HG03378 (cell line): ENCODE results near the gene ATM.
"Not testable (repeated sequence)": the region's sequence is repeated elsewhere in the genome, so short reads cannot be mapped to it uniquely, and the experiment has no call there.

Experiments
- ATAC-seq: cut with Tn5 transposase; IDR thresholded peaks from one replicate; pipeline ENCODE4 v1.9.1; 2021; ENCODE audit warnings: mild to moderate bottlenecking, moderate library complexity; ENCODE audit not compliant: unreplicated experiment

The ATM gene

DNA sequence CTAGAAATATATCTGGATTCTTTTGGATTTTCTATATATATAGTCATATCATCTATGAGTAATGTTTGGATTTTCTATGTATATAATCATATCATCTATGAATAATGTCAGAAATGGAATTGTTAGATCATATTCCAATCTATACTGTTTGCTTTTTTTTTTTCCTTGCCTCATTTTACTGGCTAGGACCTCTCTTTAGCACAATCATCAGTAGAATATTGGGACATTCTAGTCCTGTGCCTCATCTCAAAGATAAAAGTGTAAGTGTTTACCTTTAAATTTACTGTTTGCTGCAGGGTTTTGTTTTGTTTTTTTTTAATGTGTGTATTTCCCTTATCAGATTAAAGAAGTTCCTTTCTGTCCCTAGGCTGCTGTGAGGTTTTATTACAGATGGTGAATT, 147.4 kb downstream of the ATM start:
- no peak for ATAC-seq

DNA sequence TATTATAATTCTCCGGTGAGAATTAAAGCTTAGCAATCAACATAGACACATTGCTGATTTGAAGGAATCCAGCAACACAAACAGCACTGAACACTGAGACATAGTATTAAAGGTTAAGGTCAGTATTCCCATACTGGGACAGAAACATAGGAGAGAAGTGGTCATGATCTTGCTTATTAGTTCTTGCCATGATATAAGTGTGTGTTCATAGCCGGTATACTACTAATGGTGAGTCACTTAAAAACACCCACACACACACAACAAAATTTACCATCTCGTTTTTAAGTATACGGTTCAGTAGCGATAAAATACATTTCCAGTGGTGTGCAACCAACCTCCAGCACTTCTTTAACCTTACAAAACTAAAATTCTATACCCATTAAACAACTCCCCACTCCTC, 148.1 kb downstream of the ATM start:
- ATAC-seq, result no peak

- not testable (repeated sequence) for ATAC-seq
These were observed 150.6 kb downstream of the ATM start for GRCh38 chr11:108373505-108373904.

DNA sequence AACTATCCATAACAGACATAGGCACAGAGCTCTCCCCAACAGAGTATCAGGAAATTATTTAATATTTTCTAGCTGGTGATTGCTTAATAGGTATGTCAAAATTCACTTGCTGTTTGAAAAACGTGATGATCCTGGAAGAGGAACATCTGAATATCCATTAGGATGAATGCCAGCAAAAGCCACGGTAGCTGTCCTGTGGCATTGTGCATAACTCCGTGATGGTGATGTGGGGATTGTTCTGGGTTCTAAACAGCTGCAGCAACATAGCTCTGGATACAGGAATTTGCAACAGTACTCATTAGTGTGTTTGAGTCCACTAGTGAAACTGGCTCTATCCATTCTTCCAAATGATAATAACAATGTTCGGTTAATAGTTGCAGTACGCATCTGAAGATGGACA, 165.7 kb downstream of the ATM start:
- no peak for ATAC-seq

DNA sequence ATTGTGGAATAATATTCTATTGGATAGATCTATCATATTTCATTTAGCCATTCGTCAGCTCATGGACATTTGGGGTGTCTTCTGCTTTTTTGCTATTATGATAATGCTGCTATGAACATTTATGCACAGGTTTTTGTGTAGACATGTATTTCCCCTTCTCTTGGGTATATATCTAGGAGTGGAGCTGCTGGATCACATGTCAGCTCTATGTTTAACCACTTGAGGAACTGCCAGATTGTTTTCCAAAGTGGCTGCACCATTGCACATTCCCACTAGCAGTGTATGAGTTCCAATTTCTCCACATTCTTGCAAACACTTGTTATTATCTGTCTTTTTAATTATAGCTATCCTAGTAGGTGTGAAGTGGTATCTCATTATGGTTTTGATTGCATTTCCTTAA, 169.5 kb downstream of the ATM start:
- no peak for ATAC-seq

GRCh38 chr11:108393046-108393445, 170.2 kb downstream of the ATM start:
- ATAC-seq, result no peak

DNA sequence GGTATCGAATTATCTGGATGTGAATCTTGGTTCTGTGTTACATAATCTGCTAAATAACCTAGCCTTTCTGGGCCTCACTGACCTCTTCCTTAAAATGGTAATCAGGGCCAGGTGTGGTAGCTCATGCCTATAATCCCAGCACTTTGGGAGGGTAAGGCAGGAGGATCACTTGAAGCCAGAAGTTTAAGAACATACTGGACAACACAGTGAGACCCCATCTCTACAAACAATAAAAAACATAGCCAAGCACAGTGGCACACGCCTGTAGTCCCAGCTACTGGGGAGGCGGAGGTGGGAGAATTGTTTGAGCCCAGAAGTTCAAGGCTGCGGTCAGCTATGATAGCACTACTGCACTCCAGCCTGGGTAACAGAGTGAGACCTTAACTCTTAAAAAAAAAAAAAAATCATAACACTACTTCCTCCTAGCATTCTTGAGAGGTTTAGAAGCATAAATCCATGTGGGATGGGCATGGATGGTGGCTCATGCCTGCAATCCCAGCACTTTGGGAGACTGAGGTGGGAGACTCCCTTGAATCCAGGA, 171.9 kb downstream of the ATM start:
- no peak for ATAC-seq

DNA sequence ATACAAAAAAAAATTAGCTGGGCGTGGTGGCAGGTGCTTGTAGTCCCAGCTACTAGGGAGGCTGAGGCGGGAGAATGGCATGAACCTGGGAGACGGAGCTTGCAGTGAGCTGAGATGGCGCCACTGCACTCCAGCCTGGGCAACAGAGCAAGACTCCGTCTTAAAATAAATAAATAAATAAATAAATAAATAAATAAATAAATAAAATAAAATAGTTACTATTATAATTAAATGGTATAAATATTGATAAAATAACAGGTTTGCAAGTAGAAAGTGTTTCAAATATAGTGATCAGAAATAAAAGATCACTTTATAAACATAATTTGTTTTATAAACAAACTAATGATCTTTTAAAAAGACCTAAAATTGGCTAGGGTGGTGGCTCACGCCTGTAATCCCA, 173.8 kb downstream of the ATM start:
- not testable (repeated sequence) for ATAC-seq

- ATAC-seq, result no peak
These were observed 175.6 kb downstream of the ATM start for GRCh38 chr11:108398439-108398838.

DNA sequence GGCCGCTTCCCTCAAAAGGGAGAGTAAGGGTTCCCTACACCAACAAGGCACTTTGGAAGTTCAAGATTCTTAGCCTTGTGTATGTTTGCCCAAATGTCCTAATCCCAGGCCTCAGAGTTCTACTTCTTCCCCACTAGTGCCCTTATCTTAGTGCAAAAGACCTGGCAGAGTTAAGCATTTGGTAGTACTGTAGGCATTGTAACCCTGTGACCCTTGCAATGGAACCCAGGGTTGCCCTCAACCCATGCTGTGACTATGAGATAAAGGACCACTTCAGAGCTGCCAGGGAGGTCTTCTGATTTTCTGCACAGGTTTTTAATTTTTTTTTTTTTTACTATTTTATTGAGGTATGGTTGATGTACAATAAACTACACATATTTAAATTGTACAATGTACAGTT, 179.4 kb downstream of the ATM start:
- ATAC-seq, result no peak

DNA sequence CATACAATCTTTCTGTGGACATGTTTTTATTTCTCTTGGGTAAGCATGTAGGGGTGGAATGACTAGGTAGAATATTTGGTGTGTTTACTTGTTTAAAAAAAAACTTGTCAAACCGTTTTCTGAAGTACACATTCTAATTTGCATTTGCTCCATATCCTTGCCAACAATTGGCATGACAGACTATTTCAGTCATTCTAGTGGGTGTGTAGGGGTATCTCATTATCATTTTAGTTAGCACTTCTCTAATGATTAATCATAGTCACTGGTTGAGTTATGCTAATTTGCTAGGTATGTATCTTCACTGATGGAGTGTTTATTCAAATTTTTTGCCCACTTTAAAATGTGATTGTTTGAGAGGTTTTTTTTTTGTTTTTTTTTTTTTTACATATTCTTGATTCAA, 180.2 kb downstream of the ATM start:
- no peak for ATAC-seq

DNA sequence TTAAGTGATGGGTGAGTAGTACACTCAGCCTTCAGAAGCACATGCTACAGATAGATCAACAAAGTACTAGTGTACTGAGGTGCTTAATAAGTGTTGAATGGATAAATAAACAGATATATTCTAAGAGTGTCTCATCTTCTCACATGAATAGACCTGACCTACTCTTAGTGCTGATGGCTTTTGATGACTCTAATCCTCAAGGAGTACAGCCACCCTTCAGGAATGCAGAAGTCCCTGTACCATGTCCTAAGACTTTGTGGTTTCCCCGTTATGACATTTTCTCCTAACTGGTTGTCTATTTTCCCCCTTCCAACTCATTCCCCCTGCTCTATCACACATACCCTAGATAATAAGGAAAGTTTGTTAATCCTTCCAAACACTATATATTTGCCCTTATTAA, 182.8 kb downstream of the ATM start:
- no peak for ATAC-seq

DNA sequence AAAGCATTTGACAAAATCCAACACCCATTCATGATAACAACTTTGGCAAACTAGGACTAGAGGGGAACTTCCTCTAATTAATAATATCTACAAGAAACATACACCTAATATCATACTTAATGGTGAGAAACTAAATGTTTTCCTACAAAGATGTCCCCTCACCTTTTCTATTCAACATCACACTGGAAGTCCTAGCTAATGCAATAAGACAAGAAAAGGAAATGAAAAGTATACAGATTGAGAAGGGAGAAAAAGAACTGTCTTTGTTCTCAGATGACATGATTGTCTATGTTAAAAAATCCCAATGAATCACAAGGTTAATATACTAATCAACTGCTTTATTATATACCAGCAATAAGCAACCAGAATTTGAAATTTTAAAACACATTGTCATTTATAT, 192.1 kb downstream of the ATM start:
- no peak for ATAC-seq

- ATAC-seq, result not testable (repeated sequence)
These were observed 194.7 kb downstream of the ATM start for GRCh38 chr11:108417551-108417950.
